Measurements from ENCODE around the gene CYB561D2. TPM values are rescaled to one million over a fixed set of nuclear protein-coding genes. Genes with fewer than 3 reads are reported as not detected.
A peak's percentile ranks its signal among the peaks of the same experiment; 100 is the strongest.

CYB561D2 gene
- total RNA-seq, 1 donor = 15.8 TPM

DNA sequence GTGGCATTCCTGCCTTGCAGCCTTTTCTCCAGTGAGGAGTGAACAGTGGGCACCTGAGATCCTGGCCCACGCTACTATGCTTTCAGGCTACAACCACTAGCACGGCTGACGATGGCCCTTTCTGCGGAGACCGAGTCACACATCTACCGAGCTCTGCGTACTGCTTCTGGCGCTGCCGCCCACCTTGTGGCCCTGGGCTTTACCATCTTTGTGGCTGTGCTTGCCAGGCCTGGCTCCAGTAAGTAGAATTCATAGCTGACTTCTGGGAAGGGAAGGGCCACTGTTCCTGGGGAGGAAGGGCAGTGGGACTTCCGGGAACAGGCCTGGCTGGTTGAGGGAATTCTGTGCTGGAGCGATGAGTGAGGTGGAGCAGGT lies 648 bp downstream of the CYB561D2 start:
- no peak for DNase-seq (ENCODE audit: low read depth)
- H3K4me3 ChIP-seq (ENCODE audit: low read depth, low read length) = peak overlapping the region; percentile 98
- TF ChIP-seq CTCF (IDR thresholded peaks at IDR 0.05; ENCODE audit: insufficient read depth, low read length) = no peak

- H3K4me3 ChIP-seq (ENCODE audit: low read depth, low read length) = no peak overlapping the region
- peak; percentile 30 for TF ChIP-seq CTCF (IDR thresholded peaks at IDR 0.05; ENCODE audit: insufficient read depth, low read length)
- peak; percentile 21 for DNase-seq (ENCODE audit: low read depth)
Measured at GRCh38 chr3:50352781-50353180, 2.1 kb downstream of the CYB561D2 start.

DNA sequence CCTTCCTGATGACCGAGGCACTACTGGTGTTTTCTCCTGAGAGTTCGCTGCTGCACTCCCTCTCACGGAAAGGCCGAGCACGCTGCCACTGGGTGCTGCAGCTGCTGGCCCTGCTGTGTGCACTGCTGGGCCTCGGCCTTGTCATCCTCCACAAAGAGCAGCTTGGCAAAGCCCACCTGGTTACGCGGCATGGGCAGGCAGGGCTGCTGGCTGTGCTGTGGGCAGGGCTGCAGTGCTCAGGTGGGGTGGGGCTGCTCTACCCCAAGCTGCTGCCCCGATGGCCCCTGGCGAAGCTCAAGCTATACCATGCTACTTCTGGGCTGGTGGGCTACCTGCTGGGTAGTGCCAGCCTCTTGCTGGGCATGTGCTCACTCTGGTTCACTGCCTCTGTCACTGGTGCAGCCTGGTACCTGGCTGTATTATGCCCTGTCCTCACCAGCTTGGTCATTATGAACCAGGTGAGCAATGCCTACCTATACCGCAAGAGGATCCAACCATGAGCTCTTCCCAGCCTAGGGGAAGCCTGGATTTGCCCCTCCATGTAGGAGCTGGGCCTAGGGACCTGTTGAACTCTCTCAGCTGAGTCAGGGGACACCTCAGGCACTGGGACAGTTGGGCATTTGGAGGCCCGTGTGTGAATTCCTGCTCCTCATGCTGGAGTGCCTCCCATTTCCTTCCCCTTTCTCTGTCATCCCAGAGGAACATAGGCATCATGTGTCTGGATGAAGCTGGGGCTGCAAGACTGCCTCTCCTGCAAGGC lies 2.8 kb downstream of the CYB561D2 start:
- no peak for TF ChIP-seq CTCF (IDR thresholded peaks at IDR 0.05; ENCODE audit: insufficient read depth, low read length)
- H3K4me3 ChIP-seq (ENCODE audit: low read depth, low read length) = no peak overlapping the region
- DNase-seq (ENCODE audit: low read depth) = no peak

DNA sequence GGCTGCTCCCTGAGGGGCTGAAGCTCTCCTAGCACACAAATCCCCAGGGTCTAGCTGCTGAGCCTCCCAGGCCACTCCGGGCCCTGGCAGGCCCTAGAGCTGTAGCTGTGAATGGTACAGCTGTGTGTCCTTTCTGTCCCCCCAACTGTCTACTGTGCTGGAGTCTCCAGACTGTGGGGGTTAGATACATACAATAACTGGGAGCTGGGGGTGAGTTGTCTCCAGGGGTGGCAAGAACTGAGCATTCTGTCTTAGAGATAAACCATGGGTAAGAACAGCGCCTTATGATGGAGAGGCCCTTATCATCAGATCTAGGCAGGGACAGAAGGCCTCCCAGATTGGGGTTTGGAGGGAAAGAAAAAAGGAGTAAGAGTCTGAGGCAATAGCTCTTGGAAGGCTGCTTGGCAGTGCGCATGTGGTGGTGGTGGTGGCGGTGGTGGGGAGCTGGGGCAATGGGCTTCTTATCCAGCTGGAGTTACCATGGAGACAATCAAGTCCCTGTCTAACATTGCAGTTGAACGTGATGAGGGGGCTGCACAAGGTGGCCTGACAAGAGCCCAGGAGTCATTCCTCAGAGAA lies 3.6 kb downstream of the CYB561D2 start:
- no peak for DNase-seq (ENCODE audit: low read depth)
- no peak for TF ChIP-seq CTCF (IDR thresholded peaks at IDR 0.05; ENCODE audit: insufficient read depth, low read length)

DNA sequence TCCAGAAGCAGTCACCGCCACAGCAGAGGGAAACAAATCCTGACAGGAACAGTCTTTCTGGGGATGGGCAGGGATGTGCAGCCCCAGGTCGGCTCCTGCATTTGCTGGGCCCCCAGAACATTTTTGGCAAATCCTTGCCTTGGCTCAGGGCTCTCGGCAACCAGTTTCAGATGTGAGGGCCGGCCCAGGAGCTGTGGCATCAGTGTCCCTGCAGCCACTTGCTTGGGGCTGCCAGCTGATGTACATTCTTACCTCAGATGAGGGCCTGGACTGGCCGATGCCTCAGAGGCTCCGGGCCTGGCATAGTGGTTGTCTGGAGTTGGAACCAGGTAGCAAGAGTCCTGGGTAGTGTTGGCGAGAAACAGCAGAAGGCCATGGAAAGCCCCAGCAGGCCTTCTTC lies 4.2 kb downstream of the CYB561D2 start:
- DNase-seq (ENCODE audit: low read depth) = no peak
- TF ChIP-seq CTCF (IDR thresholded peaks at IDR 0.05; ENCODE audit: insufficient read depth, low read length) = no peak

More for the DNA sequence above, 3.6 kb downstream of the CYB561D2 start:
- H3K4me3 ChIP-seq (ENCODE audit: low read depth, low read length) = no peak overlapping the region

GRCh38 chr3:50355829-50356552 lies 5.3 kb downstream of the CYB561D2 start:
- peak overlapping the region; percentile 96 for H3K4me3 ChIP-seq (ENCODE audit: low read depth, low read length)
- TF ChIP-seq CTCF (IDR thresholded peaks at IDR 0.05; ENCODE audit: insufficient read depth, low read length) = no peak
- DNase-seq (ENCODE audit: low read depth) = no peak

More for the DNA sequence above, 4.2 kb downstream of the CYB561D2 start:
- no peak overlapping the region for H3K4me3 ChIP-seq (ENCODE audit: low read depth, low read length)

Measured in fibroblast of the aortic adventitia (primary cell).